Endodermal cell (in vitro differentiated cells): ENCODE results near the gene HEMGN. TPM values are rescaled to one million over a fixed set of nuclear protein-coding genes. Genes with fewer than 3 reads are reported as not detected.
"Not testable (repeated sequence)": the region's sequence is repeated elsewhere in the genome, so short reads cannot be mapped to it uniquely, and the experiment has no call there.

Experiments used
- DNase-seq: peaks from one replicate; pipeline ENCODE4 v3.0.0-alpha.2; 2017
- H3K27ac ChIP-seq: 2 replicates; pipeline ENCODE4 v1.5.1; 2013; ENCODE audit warnings: mild to moderate bottlenecking, low read depth, low read length, moderate library complexity
- H3K27me3 ChIP-seq: 2 replicates; pipeline ENCODE4 v1.6.1; 2013; ENCODE audit warnings: mild to moderate bottlenecking, low read length, moderate library complexity; ENCODE audit not compliant: insufficient read depth, control insufficient read depth, poor library complexity, severe bottlenecking
- H3K36me3 ChIP-seq: 2 replicates; pipeline ENCODE4 v1.7.0; 2013; ENCODE audit warnings: mild to moderate bottlenecking, low read length, moderate library complexity; ENCODE audit not compliant: control insufficient read depth, insufficient read depth
- H3K4me1 ChIP-seq: one replicate; pipeline ENCODE4 v1.7.0; 2013; ENCODE audit warnings: low read length; ENCODE audit not compliant: control insufficient read depth, insufficient read depth
- H3K4me3 ChIP-seq: 2 replicates; pipeline ENCODE4 v1.5.1; 2013; ENCODE audit warnings: mild to moderate bottlenecking, low read length, moderate library complexity
- H3K9ac ChIP-seq: 2 replicates; pipeline ENCODE4 v1.6.1; 2013; ENCODE audit warnings: mild to moderate bottlenecking, low read length, moderate library complexity; ENCODE audit not compliant: poor library complexity, severe bottlenecking; ENCODE audit errors: extremely low read depth
- H3K9me3 ChIP-seq: 2 replicates; pipeline ENCODE4 v1.6.1; 2013; ENCODE audit warnings: mild to moderate bottlenecking, low read length, moderate library complexity; ENCODE audit not compliant: control insufficient read depth
- H3K27ac Mint-ChIP-seq: 2 replicates; pipeline ENCODE4 v1.8.0; 2020; ENCODE audit warnings: mixed read lengths
- H3K27me3 Mint-ChIP-seq: 2 replicates; pipeline ENCODE4 v1.8.0; 2021; ENCODE audit warnings: mild to moderate bottlenecking, mixed read lengths; ENCODE audit not compliant: insufficient read depth
- H3K36me3 Mint-ChIP-seq: 2 replicates; pipeline ENCODE4 v1.8.0; 2020; ENCODE audit warnings: low read depth, mixed read lengths
- H3K4me1 Mint-ChIP-seq: 2 replicates; pipeline ENCODE4 v1.8.0; 2020; ENCODE audit warnings: mixed read lengths
- H3K4me3 Mint-ChIP-seq: 2 replicates; pipeline ENCODE4 v1.8.0; 2020; ENCODE audit warnings: mild to moderate bottlenecking, moderate library complexity, mixed read lengths
- H3K9me3 Mint-ChIP-seq: 2 replicates; pipeline ENCODE4 v1.8.0; 2020; ENCODE audit warnings: mild to moderate bottlenecking, mixed read lengths
- CTCF ChIP-seq: fragments of 200-600 bp; sonication (generic); conservative IDR thresholded peaks from 2 replicates; pipeline ENCODE4 v1.5.0; 2021; ENCODE audit warnings: antibody characterized with exemption, mild to moderate bottlenecking
- WGBS, 2 experiments: methylation state at CpG; one replicate each; pipeline versions ENCODE4 v1.1.5 to v1.1.7; 2013; ENCODE audit warnings: missing lambda C conversion rate in 2 of 2, mixed read lengths in 1 of 2; ENCODE audit not compliant: insufficient coverage in 1 of 2, insufficient read length in 1 of 2; 5-methylcytosine and 5-hydroxymethylcytosine counted together
- total RNA-seq, 2 donors: library from RNA; stranded (reverse); fragmentation: NEBNext Ultra II Directional in 1 of 2; extraction: Animal tissue kit (Norgen Biotek cat#: 25700) in 1 of 2; gene quantifications; 2 replicates in 1 of 2; 3 replicates in 1 of 2; pipeline ENCODE4 v1.2.1, GENCODE V29; 2021

The HEMGN gene
- total RNA-seq, 2 donors from 2014 or later: not detected

GRCh38 chr9:97958812-97959511, 21.0 kb upstream of the HEMGN start:
- Histone ChIP-seq H3K9me3 (no peaks in the 10 kb centered on the region), H3K4me3 (no peak overlapping the region), H3K36me3 (no peaks in the 10 kb centered on the region), H3K27me3 (peaks cover 21% of the 10 kb centered on the region), H3K9ac (no peak overlapping the region), H3K4me1 (no peaks in the 10 kb centered on the region), H3K27ac (no peak overlapping the region)
- peaks cover 7% of the 10 kb centered on the region for H3K4me1 Mint-ChIP-seq
- H3K27me3 Mint-ChIP-seq: peaks cover 49% of the 10 kb centered on the region
- no peak for DNase-seq
- H3K36me3 Mint-ChIP-seq: no peaks in the 10 kb centered on the region
- WGBS, 2 experiments: 80 to 90% methylated on average over 3 to 5 of the region's 5 CpGs
- H3K9me3 Mint-ChIP-seq: no peaks in the 10 kb centered on the region
- H3K4me3 Mint-ChIP-seq: no peak overlapping the region
- no peak for TF ChIP-seq CTCF
- H3K27ac Mint-ChIP-seq: no peak overlapping the region

- peaks cover 7% of the 10 kb centered on the region for H3K4me1 Mint-ChIP-seq
- Histone ChIP-seq H3K4me1 (no peaks in the 10 kb centered on the region), H3K9ac (no peak overlapping the region), H3K27me3 (peaks cover 21% of the 10 kb centered on the region), H3K27ac (no peak overlapping the region), H3K36me3 (no peaks in the 10 kb centered on the region), H3K9me3 (peaks cover 3% of the 10 kb centered on the region), H3K4me3 (no peak overlapping the region)
- peaks cover 37% of the 10 kb centered on the region for H3K27me3 Mint-ChIP-seq
- no peak for TF ChIP-seq CTCF
- DNase-seq: no peak
- H3K9me3 Mint-ChIP-seq: peaks cover 4% of the 10 kb centered on the region
- H3K36me3 Mint-ChIP-seq: no peaks in the 10 kb centered on the region
- H3K4me3 Mint-ChIP-seq: no peak overlapping the region
- no peak overlapping the region for H3K27ac Mint-ChIP-seq
These were observed 18.4 kb upstream of the HEMGN start for GRCh38 chr9:97956331-97956730.

GRCh38 chr9:97954550-97954989, 16.6 kb upstream of the HEMGN start:
- Histone ChIP-seq H3K27ac (no peak overlapping the region), H3K9ac (no peak overlapping the region), H3K9me3 (peaks cover 9% of the 10 kb centered on the region), H3K4me1 (no peaks in the 10 kb centered on the region), H3K4me3 (no peak overlapping the region), H3K36me3 (no peaks in the 10 kb centered on the region), H3K27me3 (peaks cover 20% of the 10 kb centered on the region)
- Mint-ChIP-seq H3K4me3 (no peak overlapping the region), H3K27ac (no peak overlapping the region), H3K36me3 (no peaks in the 10 kb centered on the region), H3K27me3 (peaks cover 47% of the 10 kb centered on the region), H3K4me1 (peaks cover 7% of the 10 kb centered on the region), H3K9me3 (peaks cover 12% of the 10 kb centered on the region)
- peak; percentile 87 for DNase-seq
- TF ChIP-seq CTCF: peak; percentile 84

- H3K9ac ChIP-seq, H3K36me3 ChIP-seq, H3K4me3 Mint-ChIP-seq, H3K4me3 ChIP-seq, H3K27ac ChIP-seq, H3K36me3 Mint-ChIP-seq, H3K4me1 Mint-ChIP-seq, H3K27ac Mint-ChIP-seq, H3K9me3 ChIP-seq, H3K4me1 ChIP-seq: not testable (repeated sequence)
- Mint-ChIP-seq H3K27me3 (peaks cover 67% of the 10 kb centered on the region), H3K9me3 (peaks cover 16% of the 10 kb centered on the region)
- 68 to 86% methylated on average over 5 of the region's 5 CpGs for WGBS, 2 experiments
- DNase-seq: peak; percentile 55
- peaks cover 25% of the 10 kb centered on the region for H3K27me3 ChIP-seq
These were observed 12.9 kb upstream of the HEMGN start for GRCh38 chr9:97950873-97951272.

GRCh38 chr9:97947094-97947493, 9.1 kb upstream of the HEMGN start:
- not testable (repeated sequence) for H3K4me3 Mint-ChIP-seq, H3K9ac ChIP-seq, H3K4me1 Mint-ChIP-seq, H3K4me3 ChIP-seq, H3K27ac Mint-ChIP-seq, H3K36me3 ChIP-seq, H3K36me3 Mint-ChIP-seq, H3K4me1 ChIP-seq, H3K27ac ChIP-seq, H3K9me3 ChIP-seq, DNase-seq
- Mint-ChIP-seq H3K9me3 (peaks cover 16% of the 10 kb centered on the region), H3K27me3 (peaks cover 66% of the 10 kb centered on the region)
- no CpG with 5 or more reads among the region's 2 CpGs for WGBS, 2 experiments
- H3K27me3 ChIP-seq: peaks cover 46% of the 10 kb centered on the region
